ENCODE measurements around the gene BLOC1S2. TPM values are rescaled to one million over a fixed set of nuclear protein-coding genes. Genes with fewer than 3 reads are reported as not detected.

BLOC1S2 gene
- total RNA-seq (2022) (19.4 TPM in 2 replicates), Bru-seq, nascent RNA (percentile 67 among the genes with signal in this experiment), BruChase-seq, experiment 1, labeled RNA remaining after a 6-hour chase (percentile 77 among the genes with signal in this experiment), BruChase-seq, experiment 2, labeled RNA remaining after a 2-hour chase (percentile 74 among the genes with signal in this experiment)
- long read RNA-seq, transcript BLOC1S2-202 (5 exons, 1,249 nt) = major isoform, 54 of 66 reads
- long read RNA-seq, partial matches to known transcripts = 5 of 66 reads
- long read RNA-seq, other reads (novel, unspliced or antisense) = 5 of 66 reads

DNA sequence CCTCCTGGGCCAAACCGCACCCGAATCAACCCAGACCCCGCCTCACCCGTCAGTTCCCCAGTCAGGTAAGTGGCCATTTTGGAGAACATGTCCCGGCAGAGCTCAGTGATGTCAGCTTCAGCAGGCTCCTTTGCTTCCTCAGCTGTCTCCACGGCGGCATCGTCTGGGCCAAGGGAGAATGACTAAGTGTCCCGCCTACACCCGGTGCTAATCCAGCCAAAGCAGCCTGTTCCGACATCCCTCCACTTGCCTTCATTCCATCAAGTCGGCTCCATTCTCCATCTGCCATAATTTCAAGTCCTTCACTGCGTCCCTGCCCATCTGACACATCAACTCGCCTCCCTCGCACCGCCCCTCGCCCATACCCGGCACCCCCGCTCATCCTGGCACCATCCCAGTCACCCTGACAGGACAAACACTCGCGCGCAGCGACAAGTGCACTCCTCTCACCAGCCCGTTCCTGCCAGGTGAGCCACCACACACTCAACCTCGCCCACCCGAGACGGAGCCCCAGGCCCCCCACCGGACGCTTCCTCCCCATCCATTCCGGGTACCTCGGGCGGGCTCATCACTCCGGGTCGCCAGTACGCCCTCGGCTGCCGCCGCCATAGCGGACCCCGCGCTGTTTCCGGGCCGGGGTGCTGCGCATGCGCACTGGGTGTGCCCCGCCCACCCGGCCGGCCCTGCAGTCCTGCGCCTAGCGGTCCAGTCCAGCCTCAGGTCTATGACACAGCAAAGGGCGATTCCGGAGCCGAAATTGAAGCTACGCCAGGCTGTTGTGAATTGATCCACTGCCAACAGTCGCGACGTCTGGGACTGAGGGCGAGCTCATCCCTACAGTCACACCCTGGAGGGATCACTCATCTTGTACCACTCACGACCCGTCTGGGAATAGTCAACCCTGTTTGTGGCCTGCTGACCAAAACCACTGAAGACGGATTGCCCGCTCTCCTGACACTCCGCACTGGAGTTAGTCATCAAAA is at the start of gene BLOC1S2:
Gene BLOC1S2, minus strand, starts transcription at position 630 of the 983 bp plus-strand sequence. Its CDS starts 21 bp downstream, at position 609.
- no TSS peak for BruUV-seq (replicated peaks)

DNA sequence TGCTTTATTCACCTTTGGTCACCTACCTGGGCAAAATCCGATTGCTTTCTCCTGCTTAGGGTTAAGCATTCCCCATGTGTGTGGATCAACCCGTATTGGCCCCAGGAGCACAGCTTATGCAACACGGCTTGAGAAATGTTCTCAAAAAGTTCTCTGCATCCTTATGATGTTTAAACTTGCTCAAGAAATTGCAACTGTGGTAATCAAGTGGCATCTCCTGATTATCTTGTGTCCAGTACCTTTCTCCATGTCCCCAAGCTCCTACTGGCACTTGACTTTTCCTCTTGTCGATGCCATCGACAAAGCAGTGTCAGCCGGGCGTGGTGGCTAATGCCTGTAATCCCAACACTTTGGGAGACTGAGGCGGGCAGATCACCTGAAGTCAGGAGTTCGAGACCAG is 48.3 kb upstream of the BLOC1S2 start:
- CTCF ChIA-PET = no interaction called here
- Mint-ChIP-seq H3K4me3 (ENCODE audit: low read depth, unreplicated experiment) (no peak overlapping the region), H3K4me1 (ENCODE audit: low read depth, unreplicated experiment) (no peaks in the 10 kb centered on the region), H3K9me3 (ENCODE audit: low read depth, unreplicated experiment) (no peaks in the 10 kb centered on the region), H3K27ac (ENCODE audit: unreplicated experiment) (no peak overlapping the region), H3K27me3 (ENCODE audit: unreplicated experiment) (peaks cover 59% of the 10 kb centered on the region), H3K36me3 (ENCODE audit: insufficient read depth, unreplicated experiment) (no peaks in the 10 kb centered on the region)
- intact Hi-C loops (cut with micrococcal nuclease; ENCODE audit: unreplicated experiment) = loop anchor here (10.0 kb wide), 1 partner anchor 180 kb away; the partner anchor contains the start of gene SEC31B
- DNase-seq = no peak
- BruUV-seq (replicated peaks) = no TSS peak
- TF ChIP-seq, protein P1, sequence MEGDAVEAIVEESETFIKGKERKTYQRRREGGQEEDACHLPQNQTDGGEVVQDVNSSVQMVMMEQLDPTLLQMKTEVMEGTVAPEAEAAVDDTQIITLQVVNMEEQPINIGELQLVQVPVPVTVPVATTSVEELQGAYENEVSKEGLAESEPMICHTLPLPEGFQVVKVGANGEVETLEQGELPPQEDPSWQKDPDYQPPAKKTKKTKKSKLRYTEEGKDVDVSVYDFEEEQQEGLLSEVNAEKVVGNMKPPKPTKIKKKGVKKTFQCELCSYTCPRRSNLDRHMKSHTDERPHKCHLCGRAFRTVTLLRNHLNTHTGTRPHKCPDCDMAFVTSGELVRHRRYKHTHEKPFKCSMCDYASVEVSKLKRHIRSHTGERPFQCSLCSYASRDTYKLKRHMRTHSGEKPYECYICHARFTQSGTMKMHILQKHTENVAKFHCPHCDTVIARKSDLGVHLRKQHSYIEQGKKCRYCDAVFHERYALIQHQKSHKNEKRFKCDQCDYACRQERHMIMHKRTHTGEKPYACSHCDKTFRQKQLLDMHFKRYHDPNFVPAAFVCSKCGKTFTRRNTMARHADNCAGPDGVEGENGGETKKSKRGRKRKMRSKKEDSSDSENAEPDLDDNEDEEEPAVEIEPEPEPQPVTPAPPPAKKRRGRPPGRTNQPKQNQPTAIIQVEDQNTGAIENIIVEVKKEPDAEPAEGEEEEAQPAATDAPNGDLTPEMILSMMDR (IDR thresholded peaks at IDR 0.05; ENCODE audit: unreplicated experiment) = no peak

More for the DNA sequence above, at the start of gene BLOC1S2:
- peak within 1 kb of the TSS; percentile 95 for H3K4me3 Mint-ChIP-seq (ENCODE audit: low read depth, unreplicated experiment)
- DNase-seq = peak; percentile 89
- intact Hi-C loops (cut with micrococcal nuclease; ENCODE audit: unreplicated experiment) = no loop called here
- peaks cover 2% of the 10 kb centered on the region for H3K27me3 Mint-ChIP-seq (ENCODE audit: unreplicated experiment)
- peaks cover 14% of the 10 kb centered on the region for H3K36me3 Mint-ChIP-seq (ENCODE audit: insufficient read depth, unreplicated experiment)
- peak within 1 kb of the TSS; percentile 84 for H3K27ac Mint-ChIP-seq (ENCODE audit: unreplicated experiment)
- H3K4me1 Mint-ChIP-seq (ENCODE audit: low read depth, unreplicated experiment) = peaks cover 9% of the 10 kb centered on the region
- H3K9me3 Mint-ChIP-seq (ENCODE audit: low read depth, unreplicated experiment) = no peaks in the 10 kb centered on the region
- CTCF ChIA-PET = interaction anchor here (0.7 kb wide), 1 partner anchor 196 kb away, joined by 3 read pairs; no protein-coding TSS in a partner anchor
- TF ChIP-seq, protein P1 (IDR thresholded peaks at IDR 0.05; ENCODE audit: unreplicated experiment) = no peak

DNA sequence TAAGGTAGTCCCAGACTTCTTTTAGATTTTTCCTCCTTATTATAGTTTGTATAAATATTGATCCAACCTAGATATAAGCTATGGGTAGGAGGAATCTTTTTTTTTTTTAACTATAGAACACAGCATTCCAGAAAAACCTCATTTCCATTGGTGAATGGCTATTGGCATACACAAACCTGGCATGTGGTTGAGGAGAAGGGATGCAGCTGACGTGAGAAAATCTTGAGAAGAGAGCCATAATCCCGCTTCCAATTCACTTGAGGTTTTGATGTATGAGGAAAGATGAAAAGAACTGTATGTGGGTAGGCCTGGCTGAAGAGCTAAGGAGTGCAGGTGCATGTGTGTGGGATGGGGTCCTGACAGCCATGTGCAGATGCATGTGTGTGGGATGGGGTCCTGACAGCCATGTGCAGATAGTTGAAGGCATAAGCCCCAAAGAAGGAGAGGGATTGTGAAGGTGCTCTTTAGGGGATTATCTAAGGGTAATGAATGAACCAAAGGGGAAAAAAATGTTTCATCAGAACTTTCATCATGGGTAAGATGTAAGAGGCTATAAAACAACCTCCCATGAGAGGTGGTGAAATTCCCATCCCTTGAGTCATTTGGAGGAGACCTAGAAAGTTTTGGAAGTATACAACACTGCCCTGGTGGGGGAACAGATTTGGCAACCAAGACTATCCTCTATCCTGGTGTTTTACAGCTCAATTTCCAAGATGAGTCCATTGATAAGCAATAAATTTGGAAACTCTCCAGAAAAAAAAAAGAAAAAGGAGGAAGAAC is 47.4 kb upstream of the BLOC1S2 start:
- no peak overlapping the region for H3K4me3 Mint-ChIP-seq (ENCODE audit: low read depth, unreplicated experiment)

More for the DNA sequence above, 47.4 kb upstream of the BLOC1S2 start:
- DNase-seq = no peak
- BruUV-seq (replicated peaks) = no TSS peak
- CTCF ChIA-PET = no interaction called here
- Mint-ChIP-seq H3K4me1 (ENCODE audit: low read depth, unreplicated experiment) (no peaks in the 10 kb centered on the region), H3K36me3 (ENCODE audit: insufficient read depth, unreplicated experiment) (no peaks in the 10 kb centered on the region), H3K9me3 (ENCODE audit: low read depth, unreplicated experiment) (no peaks in the 10 kb centered on the region), H3K27me3 (ENCODE audit: unreplicated experiment) (peaks cover 61% of the 10 kb centered on the region), H3K27ac (ENCODE audit: unreplicated experiment) (no peak overlapping the region)
- TF ChIP-seq, protein P1 (IDR thresholded peaks at IDR 0.05; ENCODE audit: unreplicated experiment) = no peak
- intact Hi-C loops (cut with micrococcal nuclease; ENCODE audit: unreplicated experiment) = loop anchor here (10.0 kb wide), 1 partner anchor 181 kb away; the partner anchor contains the start of gene SEC31B

Data from Calu3 (cell line).